K562 (cell line): ENCODE measurements around the gene PID1. TPM values are rescaled to one million over a fixed set of nuclear protein-coding genes. Genes with fewer than 3 reads are reported as not detected.

ENCODE experiments used
- ATAC-seq: fragments of 200-7000 bp; cut with Tn5 transposase; 3 replicates; pipeline ENCODE4 v1.9.1; 2020; ENCODE audit warnings: moderate library complexity
- BruUV-seq: library from RNA; stranded (reverse); fragments of 400-500 nt; replicated peaks from 2 replicates; lab custom pipeline; 2021; lab: Mats Ljungman, UMichigan
- CTCF ChIA-PET: fragments of 300-600 bp; formaldehyde crosslinking; extraction: SDS; loops from one replicate; lab custom pipeline; 2021; ENCODE audit warnings: low intra/inter-chr PET ratio; lab: Yijun Ruan, JAX
- POLR2A ChIA-PET: fragments of 300-600, 350-650 bp; sonication (Branson Sonifier 250); formaldehyde crosslinking; extraction: SDS; loops from one replicate; lab custom pipeline; 2021; ENCODE audit warnings: antibody characterized with exemption, inconsistent platforms; lab: Yijun Ruan, JAX
- DNase-seq, 4 experiments: peaks; one replicate each; pipeline versions ENCODE4 v3.0.0 to v3.0.0-alpha.2; 2011 to 2018; ENCODE audit warnings: low spot score in 3 of 4, mixed read lengths in 3 of 4; ENCODE audit errors: extremely low read depth in 1 of 4
- FAIRE-seq: peaks from 2 replicates; lab custom pipeline; 2011; peaks lifted over from hg19 to GRCh38; lab: Jason Lieb, UNC
- H2AFZ ChIP-seq: 2 replicates; pipeline ENCODE4 v1.6.0; 2011; ENCODE audit warnings: low read depth, low read length, control low read depth, inconsistent platforms
- H3K27ac ChIP-seq: fragments of 200-600 bp; 3 replicates; pipeline ENCODE4 v1.8.0; 2011; ENCODE audit warnings: low read depth, mild to moderate bottlenecking, control low read depth, inconsistent platforms, low read length, moderate library complexity, mixed read lengths; ENCODE audit errors: extremely low read depth
- H3K27me3 ChIP-seq, 2 experiments: fragments of 300-600 bp in 1 of 2; 2 replicates in 1 of 2; 3 replicates in 1 of 2; pipeline versions ENCODE4 v1.6.0 to v1.8.0; 2011; ENCODE audit warnings: inconsistent platforms in 2 of 2, low read length in 2 of 2, mild to moderate bottlenecking in 1 of 2, mixed read lengths in 1 of 2, moderate library complexity in 1 of 2; ENCODE audit not compliant: control insufficient read depth in 2 of 2, insufficient read depth in 2 of 2
- H3K36me3 ChIP-seq: fragments of 300-600 bp; 3 replicates; pipeline ENCODE4 v1.8.0; 2011; ENCODE audit warnings: mild to moderate bottlenecking, low read length, inconsistent platforms; ENCODE audit not compliant: control insufficient read depth, insufficient read depth
- H3K4me1 ChIP-seq, 2 experiments: fragments of 200-600 bp in 1 of 2; replicated peaks in 1 of 2; 2 replicates in 1 of 2; 3 replicates in 1 of 2; pipeline versions ENCODE4 v1.5.1 to v1.8.0; 2011; ENCODE audit warnings: inconsistent platforms in 2 of 2, low read length in 2 of 2, mild to moderate bottlenecking in 1 of 2, mixed read lengths in 1 of 2, moderate library complexity in 1 of 2; ENCODE audit not compliant: control insufficient read depth in 2 of 2, insufficient read depth in 2 of 2
- H3K4me2 ChIP-seq: 2 replicates; pipeline ENCODE4 v1.6.1; 2011; ENCODE audit warnings: low read length, control low read depth, inconsistent platforms, mixed read lengths; ENCODE audit not compliant: insufficient read depth
- H3K4me3 ChIP-seq: fragments of 200-600 bp; sonication (generic), shearing (Covaris generic); 2 replicates; pipeline ENCODE4 v1.5.1; 2016; ENCODE audit warnings: control low read depth, inconsistent platforms
- H3K79me2 ChIP-seq: fragments of 200-600 bp; 3 replicates; pipeline ENCODE4 v1.8.0; 2011; ENCODE audit warnings: low read length, inconsistent platforms; ENCODE audit not compliant: control insufficient read depth, insufficient read depth
- H3K9ac ChIP-seq, 2 experiments: 2 replicates each; pipeline versions ENCODE4 v1.6.0 to v1.6.1; 2011; ENCODE audit warnings: low read depth in 2 of 2, low read length in 2 of 2, control low read depth in 1 of 2, inconsistent platforms in 1 of 2, mild to moderate bottlenecking in 1 of 2, mixed read lengths in 1 of 2; ENCODE audit not compliant: insufficient read depth in 1 of 2
- H3K9me1 ChIP-seq: one replicate; pipeline ENCODE4 v1.6.0; 2011; ENCODE audit warnings: inconsistent platforms, mild to moderate bottlenecking, low read length, moderate library complexity; ENCODE audit not compliant: control insufficient read depth, insufficient read depth
- H3K9me3 ChIP-seq: replicated peaks from 2 replicates; pipeline ENCODE4 v1.5.1; 2011; ENCODE audit warnings: low read depth, low read length, inconsistent platforms; ENCODE audit not compliant: control insufficient read depth, insufficient read depth
- H4K20me1 ChIP-seq: replicated peaks from 2 replicates; pipeline ENCODE4 v1.6.1; 2011; ENCODE audit warnings: low read length, inconsistent platforms, mixed read lengths; ENCODE audit not compliant: control insufficient read depth, insufficient read depth
- AFF1 ChIP-seq, 2 experiments: fragments of 450-650 bp; IDR thresholded peaks; 2 replicates each; pipeline ENCODE4 v1.6.1; 2018; ENCODE audit warnings: mild to moderate bottlenecking in 2 of 2, low read depth in 1 of 2; ENCODE audit not compliant: partially characterized antibody in 2 of 2
- ATF4 ChIP-seq: fragments of 450-650 bp; formaldehyde crosslinking; IDR thresholded peaks from 2 replicates; pipeline ENCODE4 v1.4.0; 2022; ENCODE audit warnings: mild to moderate bottlenecking, moderate library complexity
- CAMTA2 ChIP-seq: fragments of 250-450 bp; sonication (Bioruptor Pico); conservative IDR thresholded peaks from 2 replicates; pipeline ENCODE4 v1.5.1; 2022
- CBX1 ChIP-seq: sonication (generic); IDR thresholded peaks from 2 replicates; pipeline ENCODE4 v1.6.1; 2016; ENCODE audit warnings: antibody characterized with exemption, low read depth, mild to moderate bottlenecking
- CEBPG ChIP-seq, 3 experiments: fragments of 200-800 bp in 1 of 3; sonication (Bioruptor generic) in 1 of 3; sonication (generic) in 1 of 3; formaldehyde crosslinking in 1 of 3; IDR thresholded peaks in 2 of 3; conservative IDR thresholded peaks in 1 of 3; 2 replicates each; pipeline versions ENCODE4 v1.6.1 to v1.8.0; 2016 to 2022; ENCODE audit warnings: missing compliant biosample characterization in 2 of 3, missing genetic modification characterization in 2 of 3, mild to moderate bottlenecking in 1 of 3, missing genetic modification reagents in 1 of 3
- CSDE1 ChIP-seq, 2 experiments: fragments of 450-650 bp; IDR thresholded peaks; 2 replicates each; pipeline ENCODE4 v1.6.1; 2016; ENCODE audit warnings: mild to moderate bottlenecking in 1 of 2
- E2F3 ChIP-seq: fragments of 250-450 bp; sonication (Bioruptor Pico); IDR thresholded peaks from 2 replicates; pipeline ENCODE4 v1.4.0; 2020; ENCODE audit warnings: mild to moderate bottlenecking
- ETV6 ChIP-seq, 3 experiments: fragments of 150-350 bp in 1 of 3; sonication (generic) in 1 of 3; formaldehyde crosslinking in 1 of 3; IDR thresholded peaks; 2 replicates each; pipeline versions ENCODE4 v1.6.1 to v1.8.0; 2014 to 2022; ENCODE audit warnings: borderline replicate concordance in 2 of 3, low read depth in 2 of 3, antibody characterized with exemption in 1 of 3, low read length in 1 of 3, mild to moderate bottlenecking in 1 of 3, missing genetic modification reagents in 1 of 3
- HOMEZ ChIP-seq: fragments of 250-450 bp; sonication (Bioruptor Pico); IDR thresholded peaks from 2 replicates; pipeline ENCODE4 v1.4.0; 2020; ENCODE audit warnings: mild to moderate bottlenecking, moderate library complexity
- JUND ChIP-seq, 2 experiments: IDR thresholded peaks; 2 replicates in 1 of 2; 3 replicates in 1 of 2; pipeline ENCODE4 v1.6.1; 2011; ENCODE audit warnings: borderline replicate concordance in 2 of 2, low read depth in 2 of 2, low read length in 2 of 2, improper control_type of control experiment in 1 of 2, missing biosample characterization in 1 of 2, missing genetic modification characterization in 1 of 2, missing genetic modification reagents in 1 of 2
- NR2C2 ChIP-seq, 2 experiments: fragments of 200-800 bp in 1 of 2; sonication (Bioruptor generic) in 1 of 2; sonication (generic) in 1 of 2; formaldehyde crosslinking in 1 of 2; IDR thresholded peaks; 2 replicates each; pipeline versions ENCODE4 v1.6.1 to v1.8.0; 2016 to 2022; ENCODE audit warnings: mild to moderate bottlenecking in 1 of 2, missing compliant biosample characterization in 1 of 2, missing genetic modification characterization in 1 of 2, missing genetic modification reagents in 1 of 2
- SETDB1 ChIP-seq: IDR thresholded peaks from one replicate; pipeline ENCODE4 v1.6.1; 2012; ENCODE audit warnings: low read length, control low read depth, inconsistent platforms
- SNRNP70 ChIP-seq: fragments of 200-400 bp; formaldehyde crosslinking; optimal IDR thresholded peaks from 2 replicates; pipeline ENCODE3; 2017; ENCODE audit warnings: low read depth, low read length
- TARDBP ChIP-seq: fragments of 450-650 bp; IDR thresholded peaks from 2 replicates; pipeline ENCODE4 v1.6.1; 2016
- ZNF239 ChIP-seq: fragments of 250-450 bp; sonication (Bioruptor Pico); IDR thresholded peaks from 2 replicates; pipeline ENCODE4 v1.4.0; 2020; ENCODE audit warnings: mild to moderate bottlenecking
- WGBS: fragments of 100-300 bp; shearing (Covaris generic); methylation state at CpG from one replicate; pipeline ENCODE4 v1.1.6; 2016; ENCODE audit warnings: low coverage, mixed read lengths; ENCODE audit not compliant: insufficient coverage; ENCODE audit errors: missing lambda C conversion rate; 5-methylcytosine and 5-hydroxymethylcytosine counted together
- in situ Hi-C: fragments of 300-500 bp; cut with MboI; formaldehyde crosslinking; loops from 4 replicates; pipeline ENCODE4 v1.15.0; 2018; ENCODE audit warnings: inconsistent platforms, mixed read lengths
- intact Hi-C: fragments of 100-400 bp; cut with micrococcal nuclease; formaldehyde crosslinking; loops from 2 replicates; pipeline ENCODE4 v1.14.2; 2022
- polyA plus RNA-seq, 8 experiments: library from polyadenylated mRNA; depleted of rRNA in 4 of 8; stranded (reverse) in 5 of 8; unstranded in 3 of 8; fragments of >200 nt; fragmentation: Nextera tagmentation in 2 of 8; fragmentation: Illumina TruSeq in 1 of 8; extraction: Ambion mirVana in 2 of 8; extraction: Trizol in 1 of 8; gene quantifications; 2 replicates each; pipeline versions ENCODE4 v1.2.1 to v1.2.3, GENCODE V29; 2011 to 2014; ENCODE audit warnings: inconsistent platforms in 1 of 8, missing spikeins in 1 of 8
- total RNA-seq, 7 experiments: library from RNA; depleted of rRNA in 6 of 7; stranded (reverse); fragments of >200 nt in 6 of 7; fragmentation: Illumina TruSeq in 2 of 7; extraction: Trizol in 2 of 7; gene quantifications; 2 replicates each; pipeline versions ENCODE4 v1.2.1 to v1.2.3, GENCODE V29; 2011 to 2021; ENCODE audit warnings: low replicate concordance in 1 of 7

Gene PID1
- total and polyA plus RNA-seq, 9 of the 15 experiments (the other 6 are each of a cell fraction or from before 2014, with no cell fraction given) = not detected

GRCh38 chr2:229297247-229297646, 26.2 kb upstream of the PID1 start:
- Histone ChIP-seq H3K27me3 (no peaks in the 10 kb centered on the region), H3K4me2 (no peak overlapping the region), H3K4me3 (no peak overlapping the region), H3K9me3 (no peaks in the 10 kb centered on the region), H3K27ac (no peak overlapping the region), H3K9me1 (no peaks in the 10 kb centered on the region), H2AFZ (no peak overlapping the region), H3K36me3 (no peaks in the 10 kb centered on the region), H3K4me1 (no peaks in the 10 kb centered on the region), H3K9ac (no peak overlapping the region), H3K79me2 (no peaks in the 10 kb centered on the region), H4K20me1 (no peaks in the 10 kb centered on the region)
- ChIA-PET CTCF (no interaction called here), POLR2A (interaction anchor here (0.7 kb wide), 1 partner anchor 736 kb away, joined by 3 read pairs; no protein-coding TSS in a partner anchor)
- no TSS peak for BruUV-seq
- WGBS = 3% methylated on average over 6 of the region's 6 CpGs
- FAIRE-seq (no peak), DNase-seq (no peak), ATAC-seq (no peak)
- in situ Hi-C loops (no loop called here), intact Hi-C loops (no loop called here)
- TF ChIP-seq ATF4 (CRISPR knock-in tag) (no peak), NR2C2 (CRISPR knock-in tag; IDR thresholded peaks at IDR 0.05) (no peak), NR2C2 (tag; IDR thresholded peaks at IDR 0.05) (no peak), SNRNP70 (no peak), CEBPG (CRISPR knock-in tag; IDR thresholded peaks at IDR 0.05) (no peak), CEBPG (tag; conservative IDR thresholded peaks at IDR 0.05 in 1 of 2, IDR thresholded peaks at IDR 0.05 in 1 of 2) (no peak), SETDB1 (no peak), TARDBP (no peak), CSDE1 (IDR thresholded peaks at IDR 0.05) (no peak), AFF1 (IDR thresholded peaks at IDR 0.05; ENCODE audit: low read depth in 1 of 2, partially characterized antibody in 2 of 2) (no peak), ETV6 (IDR thresholded peaks at IDR 0.05; ENCODE audit: borderline replicate concordance in 1 of 2, low read depth in 2 of 2, low read length in 1 of 2) (no peak), ETV6 (CRISPR knock-in tag; IDR thresholded peaks at IDR 0.05; ENCODE audit: borderline replicate concordance) (no peak), CBX1 (no peak), HOMEZ (CRISPR knock-in tag) (no peak), JUND (IDR thresholded peaks at IDR 0.05; ENCODE audit: borderline replicate concordance, low read depth, low read length) (no peak), JUND (tag; IDR thresholded peaks at IDR 0.05; ENCODE audit: borderline replicate concordance, low read depth, low read length) (no peak), ZNF239 (CRISPR knock-in tag) (no peak), E2F3 (CRISPR knock-in tag) (no peak), CAMTA2 (CRISPR knock-in tag) (no peak)
